Esophagus muscularis mucosa (tissue), 4 donors: ENCODE results near the gene GDF2. TPM values are rescaled to one million over a fixed set of nuclear protein-coding genes. Genes with fewer than 3 reads are reported as not detected.
A peak's percentile ranks its signal among the peaks of the same experiment; 100 is the strongest.

ENCODE experiments used
- DNase-seq: peaks from one replicate; pipeline ENCODE4 v3.0.0-alpha.2; 2017; ENCODE audit errors: extremely low spot score
- H3K27ac ChIP-seq, 4 donors: fragments of 200-600 bp; sonication (generic); replicated peaks in 1 of 4; 1 replicate in 3 of 4; 2 replicates in 1 of 4; pipeline ENCODE4 v1.5.1; 2016 to 2019; ENCODE audit warnings: mild to moderate bottlenecking in 1 of 4
- H3K27me3 ChIP-seq, 4 donors: fragments of 200-600 bp; sonication (generic); one replicate each; pipeline versions ENCODE4 v1.5.1 to v1.6.0; 2016 to 2019
- H3K36me3 ChIP-seq, 4 donors: fragments of 200-600 bp; sonication (generic); one replicate each; pipeline ENCODE4 v1.5.1; 2016 to 2019
- H3K4me1 ChIP-seq, 4 donors: fragments of 200-600 bp; sonication (generic); one replicate each; pipeline ENCODE4 v1.5.1; 2016 to 2019
- H3K4me3 ChIP-seq, 4 donors: fragments of 200-600 bp; sonication (generic); 1 replicate in 2 of 4; 2 replicates in 2 of 4; pipeline ENCODE4 v1.5.1; 2016 to 2019; ENCODE audit warnings: mild to moderate bottlenecking in 4 of 4, moderate library complexity in 1 of 4
- H3K9me3 ChIP-seq, 4 donors: fragments of 200-600 bp; sonication (generic); 1 replicate in 3 of 4; 2 replicates in 1 of 4; pipeline ENCODE4 v1.5.1; 2016 to 2019
- EP300 ChIP-seq: sonication (generic); formaldehyde crosslinking; IDR thresholded peaks from one replicate; pipeline ENCODE4 v1.6.1; 2017; ENCODE audit warnings: antibody characterized with exemption
- POLR2A ChIP-seq: fragments of 450-650 bp; IDR thresholded peaks from one replicate; pipeline ENCODE4 v1.6.1; 2017; ENCODE audit warnings: antibody characterized with exemption, moderate library complexity, mild to moderate bottlenecking, low read depth
- POLR2AphosphoS5 ChIP-seq, 2 donors: sonication (generic); formaldehyde crosslinking; IDR thresholded peaks; one replicate each; pipeline ENCODE4 v1.6.1; 2017; ENCODE audit warnings: antibody characterized with exemption in 2 of 2
- WGBS: methylation state at CpG from one replicate; pipeline ENCODE4 v1.1.5; 2018; 5-methylcytosine and 5-hydroxymethylcytosine counted together
- intact Hi-C: fragments of 100-400 bp; cut with DNase I; formaldehyde crosslinking; loops from one replicate; pipeline ENCODE4 v1.15.1; 2023
- total RNA-seq, 4 donors: library from RNA; depleted of rRNA; stranded (reverse); fragments of >200 nt; gene quantifications; one replicate each; pipeline versions ENCODE4 v1.1.0 to v1.2.1, GENCODE V29; 2016
- TF ChIP-seq, protein P1 (sequence below), 3 experiments: fragments of 200-600 bp in 2 of 3; fragments of 450-650 bp in 1 of 3; sonication (generic) in 2 of 3; IDR thresholded peaks; one replicate each; pipeline ENCODE4 v1.5.1; 2017 to 2019; ENCODE audit warnings: antibody characterized with exemption in 3 of 3, mild to moderate bottlenecking in 2 of 3, moderate library complexity in 1 of 3

Gene GDF2
- total RNA-seq, 4 donors from 2014 or later: not detected

DNA sequence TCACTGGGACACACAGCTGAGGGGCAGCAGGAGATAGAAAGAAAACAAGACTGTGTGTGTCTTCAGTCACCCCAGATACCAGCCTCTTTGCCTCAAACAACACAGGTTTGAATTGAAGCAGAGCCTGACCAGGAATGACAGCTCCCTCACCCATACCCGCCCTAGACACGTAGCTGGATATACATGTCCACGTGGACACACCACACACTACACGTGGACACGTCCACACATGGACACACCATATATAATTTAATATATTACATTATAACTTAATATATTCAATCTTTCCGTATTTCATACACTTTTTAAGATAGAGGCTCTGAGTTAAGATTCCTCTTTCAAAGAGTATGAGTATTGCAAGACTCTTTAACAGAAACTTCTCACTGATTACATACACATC, 11.3 kb downstream of the GDF2 start:
- intact Hi-C loops: no loop called here
- Histone ChIP-seq H3K27me3 (no peaks in the 10 kb centered on the region), H3K27ac (no peak overlapping the region), H3K9me3 (no peaks in the 10 kb centered on the region), H3K4me1 (peaks cover 0 to 10% (median 2%) of the 10 kb centered on the region in 4 donors), H3K36me3 (no peaks in the 10 kb centered on the region), H3K4me3 (no peak overlapping the region)
- DNase-seq: no peak
- WGBS: 86% methylated on average over 6 of the region's 6 CpGs
- TF ChIP-seq POLR2A: no peak

- DNase-seq: no peak
- 90% methylated on average over 8 of the region's 8 CpGs for WGBS
- Histone ChIP-seq H3K4me1 (peaks cover 0 to 10% (median 2%) of the 10 kb centered on the region in 4 donors), H3K27me3 (no peaks in the 10 kb centered on the region), H3K27ac (no peak overlapping the region), H3K4me3 (no peak overlapping the region), H3K9me3 (no peaks in the 10 kb centered on the region), H3K36me3 (no peaks in the 10 kb centered on the region)
- intact Hi-C loops: no loop called here
- TF ChIP-seq POLR2AphosphoS5 (IDR thresholded peaks at IDR 0.05): no peak
- no peak for TF ChIP-seq POLR2A
- TF ChIP-seq, protein P1, sequence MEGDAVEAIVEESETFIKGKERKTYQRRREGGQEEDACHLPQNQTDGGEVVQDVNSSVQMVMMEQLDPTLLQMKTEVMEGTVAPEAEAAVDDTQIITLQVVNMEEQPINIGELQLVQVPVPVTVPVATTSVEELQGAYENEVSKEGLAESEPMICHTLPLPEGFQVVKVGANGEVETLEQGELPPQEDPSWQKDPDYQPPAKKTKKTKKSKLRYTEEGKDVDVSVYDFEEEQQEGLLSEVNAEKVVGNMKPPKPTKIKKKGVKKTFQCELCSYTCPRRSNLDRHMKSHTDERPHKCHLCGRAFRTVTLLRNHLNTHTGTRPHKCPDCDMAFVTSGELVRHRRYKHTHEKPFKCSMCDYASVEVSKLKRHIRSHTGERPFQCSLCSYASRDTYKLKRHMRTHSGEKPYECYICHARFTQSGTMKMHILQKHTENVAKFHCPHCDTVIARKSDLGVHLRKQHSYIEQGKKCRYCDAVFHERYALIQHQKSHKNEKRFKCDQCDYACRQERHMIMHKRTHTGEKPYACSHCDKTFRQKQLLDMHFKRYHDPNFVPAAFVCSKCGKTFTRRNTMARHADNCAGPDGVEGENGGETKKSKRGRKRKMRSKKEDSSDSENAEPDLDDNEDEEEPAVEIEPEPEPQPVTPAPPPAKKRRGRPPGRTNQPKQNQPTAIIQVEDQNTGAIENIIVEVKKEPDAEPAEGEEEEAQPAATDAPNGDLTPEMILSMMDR (IDR thresholded peaks at IDR 0.05): no peak
- no peak for TF ChIP-seq EP300
These were observed 12.4 kb downstream of the GDF2 start for GRCh38 chr10:47334466-47335295.

- no peak for DNase-seq
- no peaks in the 10 kb centered on the region for H3K9me3 ChIP-seq
- H3K36me3 ChIP-seq: no peaks in the 10 kb centered on the region
- no peaks in the 10 kb centered on the region for H3K27me3 ChIP-seq
- 79% methylated on average over 5 of the region's 5 CpGs for WGBS
- intact Hi-C loops: no loop called here
- H3K27ac ChIP-seq: peak overlapping the region in 1 of 4 donors; percentile 47
- H3K4me1 ChIP-seq: peaks cover 0 to 10% (median 2%) of the 10 kb centered on the region in 4 donors
- no peak overlapping the region for H3K4me3 ChIP-seq
- TF ChIP-seq POLR2AphosphoS5 (IDR thresholded peaks at IDR 0.05) (no peak), POLR2A (no peak), EP300 (no peak)
- TF ChIP-seq, protein P1 (IDR thresholded peaks at IDR 0.05): no peak
These were observed 13.7 kb downstream of the GDF2 start for GRCh38 chr10:47335906-47336305.

GRCh38 chr10:47336387-47337134, 14.3 kb downstream of the GDF2 start:
- Histone ChIP-seq H3K4me1 (peaks cover 0 to 10% (median 2%) of the 10 kb centered on the region in 4 donors), H3K27ac (peak overlapping the region in 1 of 4 donors; percentile 47), H3K9me3 (no peaks in the 10 kb centered on the region), H3K4me3 (no peak overlapping the region), H3K36me3 (no peaks in the 10 kb centered on the region), H3K27me3 (no peaks in the 10 kb centered on the region)
- no peak for DNase-seq
- TF ChIP-seq POLR2A (no peak), EP300 (no peak), POLR2AphosphoS5 (IDR thresholded peaks at IDR 0.05) (no peak)
- TF ChIP-seq, protein P1 (IDR thresholded peaks at IDR 0.05): no peak
- intact Hi-C loops: no loop called here
- WGBS: 67% methylated on average over 15 of the region's 15 CpGs

DNA sequence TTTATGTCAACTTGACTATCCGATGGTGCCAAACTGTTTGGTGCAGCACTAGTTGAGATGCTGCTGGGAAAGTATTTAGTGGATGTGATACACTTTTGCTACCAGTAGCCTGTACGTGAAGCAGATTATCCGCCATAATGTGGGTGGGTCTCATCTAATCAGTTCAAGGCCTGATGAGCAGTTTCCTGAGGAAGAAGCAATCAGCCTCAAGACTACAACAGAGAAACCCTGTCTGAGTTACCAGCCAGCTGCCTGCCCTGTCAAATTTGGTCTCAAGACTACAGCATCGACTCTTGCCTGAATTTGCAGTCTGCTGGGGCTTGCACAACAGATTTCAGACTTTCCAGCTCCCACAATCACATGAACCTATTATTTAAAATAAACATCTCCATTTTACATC, 15.1 kb downstream of the GDF2 start:
- 76% methylated on average over 4 of the region's 4 CpGs for WGBS
- Histone ChIP-seq H3K27ac (no peak overlapping the region), H3K9me3 (no peaks in the 10 kb centered on the region), H3K36me3 (no peaks in the 10 kb centered on the region), H3K4me1 (peaks cover 0 to 10% (median 2%) of the 10 kb centered on the region in 4 donors), H3K4me3 (no peak overlapping the region), H3K27me3 (no peaks in the 10 kb centered on the region)
- no peak for DNase-seq
- no peak for TF ChIP-seq POLR2A
- TF ChIP-seq EP300: no peak
- TF ChIP-seq, protein P1 (IDR thresholded peaks at IDR 0.05): no peak
- TF ChIP-seq POLR2AphosphoS5 (IDR thresholded peaks at IDR 0.05): no peak
- intact Hi-C loops: no loop called here
